Heart left ventricle (tissue), 13 donors: ENCODE results near the gene SVEP1.

Experiments used
- POLR2A ChIP-seq, 2 donors: fragments of 450-650 bp; IDR thresholded peaks; one replicate each; pipeline ENCODE4 v1.6.1; 2017; ENCODE audit warnings: antibody characterized with exemption in 2 of 2, mild to moderate bottlenecking in 2 of 2, moderate library complexity in 2 of 2
- TF ChIP-seq, protein P1 (sequence below), 12 donors: fragments of 200-600 bp; sonication (generic) in 4 of 12; IDR thresholded peaks; one replicate each; pipeline versions ENCODE4 v1.5.0 to v1.8.0; 2018 to 2022; ENCODE audit warnings: antibody characterized with exemption in 12 of 12, mild to moderate bottlenecking in 5 of 12
- donor health status: ischemic (EF 13 %, LVEDD 7.1; RV severe dilation, severe dysfunction).
- donor health status: DM: no; HTN: yes; CAD: no.
- donor health status: DM: no; HTN: no; CAD: no.
- donor health status: ischemic (EF 25% LVEDD 6.9; RV normal size, moderate dysfunction).
- donor health status: ischemic (EF 25% LVEDD 5.7; RV mildly dilated, moderate dysfunction).
- donor health status: ischemic (EF 35%, LVEDD 5.7; RV mildly dilated, moderate dysfunction).
- donor health status: nonischemic (EF 11% LVEDD 7.7; RV severe dilation, severe dysfunction).
- donor health status: DM: yes; HTN: yes; CAD: no.
- donor health status: PGD.
- donor health status: ischemic (EF 29% LVEDD 5.4; RV normal size, mild dysfunction).
- donor health status: nonischemic (EF 23%, LVEDD 6.1; RV moderate dilation, normal function).

- TF ChIP-seq, protein P1, sequence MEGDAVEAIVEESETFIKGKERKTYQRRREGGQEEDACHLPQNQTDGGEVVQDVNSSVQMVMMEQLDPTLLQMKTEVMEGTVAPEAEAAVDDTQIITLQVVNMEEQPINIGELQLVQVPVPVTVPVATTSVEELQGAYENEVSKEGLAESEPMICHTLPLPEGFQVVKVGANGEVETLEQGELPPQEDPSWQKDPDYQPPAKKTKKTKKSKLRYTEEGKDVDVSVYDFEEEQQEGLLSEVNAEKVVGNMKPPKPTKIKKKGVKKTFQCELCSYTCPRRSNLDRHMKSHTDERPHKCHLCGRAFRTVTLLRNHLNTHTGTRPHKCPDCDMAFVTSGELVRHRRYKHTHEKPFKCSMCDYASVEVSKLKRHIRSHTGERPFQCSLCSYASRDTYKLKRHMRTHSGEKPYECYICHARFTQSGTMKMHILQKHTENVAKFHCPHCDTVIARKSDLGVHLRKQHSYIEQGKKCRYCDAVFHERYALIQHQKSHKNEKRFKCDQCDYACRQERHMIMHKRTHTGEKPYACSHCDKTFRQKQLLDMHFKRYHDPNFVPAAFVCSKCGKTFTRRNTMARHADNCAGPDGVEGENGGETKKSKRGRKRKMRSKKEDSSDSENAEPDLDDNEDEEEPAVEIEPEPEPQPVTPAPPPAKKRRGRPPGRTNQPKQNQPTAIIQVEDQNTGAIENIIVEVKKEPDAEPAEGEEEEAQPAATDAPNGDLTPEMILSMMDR (IDR thresholded peaks at IDR 0.05): no peak
- no peak for TF ChIP-seq POLR2A (IDR thresholded peaks at IDR 0.05)
Observed at GRCh38 chr9:110316261-110317075, 263.1 kb downstream of the SVEP1 start.
